Measurements from ENCODE around the gene SNUPN.

GRCh38 chr15:75662823-75663519 lies 37.4 kb upstream of the SNUPN start:
- TF ChIP-seq CTCF (IDR thresholded peaks at IDR 0.05) (no peak), EZH2 (IDR thresholded peaks at IDR 0.05; ENCODE audit: borderline replicate concordance, insufficient read depth, low read depth, low read length, poor library complexity, severe bottlenecking) (no peak)
